ENCODE measurements around the gene DCLK1. TPM values are rescaled to one million over a fixed set of nuclear protein-coding genes. Genes with fewer than 3 reads are reported as not detected.

The DCLK1 gene
- total RNA-seq, 1 experiment from 2014 or later: 0.10 TPM

GRCh38 chr13:35957996-35958395, 173.2 kb downstream of the DCLK1 start:
- Histone ChIP-seq H3K4me1 (ENCODE audit: control insufficient read depth in 1 of 2, insufficient read depth in 2 of 2, low read length in 2 of 2) (no peaks in the 10 kb centered on the region), H3K9me2 (ENCODE audit: insufficient read depth) (no peaks in the 10 kb centered on the region), H3K27me3 (ENCODE audit: insufficient read depth, low read length) (no peaks in the 10 kb centered on the region), H3K79me2 (ENCODE audit: insufficient read depth, low read length) (no peaks in the 10 kb centered on the region), H4K20me1 (ENCODE audit: insufficient read depth) (no peaks in the 10 kb centered on the region), H3K9me3 (ENCODE audit: control insufficient read depth in 1 of 2, insufficient read depth in 1 of 2, low read depth in 1 of 2, low read length in 2 of 2) (peaks cover 0 to 6% of the 10 kb centered on the region in 2 experiments; a peak in 1 of 4 replicates), H2AFZ (ENCODE audit: low read depth, low read length, poor library complexity, severe bottlenecking) (no peak overlapping the region), H3K36me3 (ENCODE audit: control insufficient read depth in 1 of 2, insufficient read depth in 2 of 2, low read length in 2 of 2) (no peaks in the 10 kb centered on the region), H3K4me2 (ENCODE audit: low read length) (no peak overlapping the region), H3K27ac (ENCODE audit: low read depth, low read length) (no peak overlapping the region), H3K9ac (ENCODE audit: low read length) (no peak overlapping the region), H3K4me3 (replicated peaks in 1 of 2; ENCODE audit: low read depth in 1 of 2, low read length in 2 of 2) (no peak overlapping the region)
- intact Hi-C loops (cut with micrococcal nuclease): no loop called here
- ChIA-PET POLR2A (no interaction called here), CTCF (no interaction called here), RAD21 (ENCODE audit: low non-redundant PET in 1 of 2, low total read pairs in 2 of 2, uncharacterized antibody in 2 of 2, unreplicated experiment in 2 of 2) (no interaction called here)
- ATAC-seq (no peak), DNase-seq (ENCODE audit: low read depth, low spot score) (no peak)
- TF ChIP-seq ATF3 (IDR thresholded peaks at IDR 0.05) (no peak), RAD21 (IDR thresholded peaks at IDR 0.05; ENCODE audit: low read depth) (no peak), SP1 (IDR thresholded peaks at IDR 0.05; ENCODE audit: low read depth) (no peak)
- BruUV-seq (replicated peaks): no TSS peak

DNA sequence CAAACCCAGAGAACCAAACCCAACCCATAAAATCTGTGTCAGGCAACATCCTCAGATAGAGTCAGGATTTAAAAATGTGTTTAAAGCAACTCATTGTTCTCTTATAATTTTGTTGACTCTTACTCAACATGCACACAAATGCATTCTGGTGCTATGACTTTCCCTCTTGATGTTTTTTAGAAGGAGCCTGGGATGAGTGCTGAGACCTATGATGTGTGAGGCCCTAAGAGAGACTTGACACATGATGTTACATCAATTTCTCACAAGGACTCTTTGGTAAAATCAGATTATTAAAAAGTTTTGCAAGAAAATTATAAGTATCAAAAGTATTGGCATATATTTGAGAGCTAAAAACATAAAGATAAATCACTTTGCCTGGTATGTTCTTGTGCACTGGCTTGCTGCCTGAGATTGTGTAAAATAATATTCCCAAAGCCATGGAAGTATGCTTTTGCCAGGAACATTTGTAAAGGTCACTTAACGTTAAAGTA, 173.9 kb downstream of the DCLK1 start:
- Histone ChIP-seq H3K27ac (ENCODE audit: low read depth, low read length) (no peak overlapping the region), H4K20me1 (ENCODE audit: insufficient read depth) (no peaks in the 10 kb centered on the region), H3K36me3 (ENCODE audit: control insufficient read depth in 1 of 2, insufficient read depth in 2 of 2, low read length in 2 of 2) (no peaks in the 10 kb centered on the region), H3K79me2 (ENCODE audit: insufficient read depth, low read length) (no peaks in the 10 kb centered on the region), H3K27me3 (ENCODE audit: insufficient read depth, low read length) (no peaks in the 10 kb centered on the region), H3K9me2 (ENCODE audit: insufficient read depth) (no peaks in the 10 kb centered on the region), H3K9me3 (ENCODE audit: control insufficient read depth in 1 of 2, insufficient read depth in 1 of 2, low read depth in 1 of 2, low read length in 2 of 2) (peaks cover 0 to 6% of the 10 kb centered on the region in 2 experiments; a peak in 1 of 4 replicates), H2AFZ (ENCODE audit: low read depth, low read length, poor library complexity, severe bottlenecking) (no peak overlapping the region), H3K4me2 (ENCODE audit: low read length) (no peak overlapping the region), H3K4me3 (replicated peaks in 1 of 2; ENCODE audit: low read depth in 1 of 2, low read length in 2 of 2) (no peak overlapping the region), H3K4me1 (ENCODE audit: control insufficient read depth in 1 of 2, insufficient read depth in 2 of 2, low read length in 2 of 2) (no peaks in the 10 kb centered on the region), H3K9ac (ENCODE audit: low read length) (no peak overlapping the region)
- no TSS peak for BruUV-seq (replicated peaks)
- ChIA-PET POLR2A (no interaction called here), RAD21 (ENCODE audit: low non-redundant PET in 1 of 2, low total read pairs in 2 of 2, uncharacterized antibody in 2 of 2, unreplicated experiment in 2 of 2) (no interaction called here), CTCF (no interaction called here)
- no peak for ATAC-seq
- no peak for DNase-seq (ENCODE audit: low read depth, low spot score)
- intact Hi-C loops (cut with micrococcal nuclease): no loop called here
- TF ChIP-seq CTCF (IDR thresholded peaks at IDR 0.05 in 2 of 3, conservative IDR thresholded peaks at IDR 0.05 in 1 of 3; ENCODE audit: borderline replicate concordance in 1 of 3, insufficient read depth in 1 of 3, low read depth in 2 of 3, low read length in 2 of 3) (no peak), RAD21 (IDR thresholded peaks at IDR 0.05; ENCODE audit: low read depth) (no peak), CBX3 (IDR thresholded peaks at IDR 0.05; ENCODE audit: low read depth) (no peak), FOSL1 (IDR thresholded peaks at IDR 0.05; ENCODE audit: low read depth) (no peak), EGR1 (IDR thresholded peaks at IDR 0.05; ENCODE audit: low read depth) (no peak), SRF (IDR thresholded peaks at IDR 0.05; ENCODE audit: low read depth) (no peak), EZH2phosphoT487 (IDR thresholded peaks at IDR 0.05; ENCODE audit: borderline replicate concordance) (no peak), POLR2A (IDR thresholded peaks at IDR 0.05; ENCODE audit: borderline replicate concordance, extremely low read depth, insufficient read depth, insufficient read length) (no peak), EZH2 (IDR thresholded peaks at IDR 0.05) (no peak), JUND (IDR thresholded peaks at IDR 0.05) (no peak)
- TF ChIP-seq, protein P1, sequence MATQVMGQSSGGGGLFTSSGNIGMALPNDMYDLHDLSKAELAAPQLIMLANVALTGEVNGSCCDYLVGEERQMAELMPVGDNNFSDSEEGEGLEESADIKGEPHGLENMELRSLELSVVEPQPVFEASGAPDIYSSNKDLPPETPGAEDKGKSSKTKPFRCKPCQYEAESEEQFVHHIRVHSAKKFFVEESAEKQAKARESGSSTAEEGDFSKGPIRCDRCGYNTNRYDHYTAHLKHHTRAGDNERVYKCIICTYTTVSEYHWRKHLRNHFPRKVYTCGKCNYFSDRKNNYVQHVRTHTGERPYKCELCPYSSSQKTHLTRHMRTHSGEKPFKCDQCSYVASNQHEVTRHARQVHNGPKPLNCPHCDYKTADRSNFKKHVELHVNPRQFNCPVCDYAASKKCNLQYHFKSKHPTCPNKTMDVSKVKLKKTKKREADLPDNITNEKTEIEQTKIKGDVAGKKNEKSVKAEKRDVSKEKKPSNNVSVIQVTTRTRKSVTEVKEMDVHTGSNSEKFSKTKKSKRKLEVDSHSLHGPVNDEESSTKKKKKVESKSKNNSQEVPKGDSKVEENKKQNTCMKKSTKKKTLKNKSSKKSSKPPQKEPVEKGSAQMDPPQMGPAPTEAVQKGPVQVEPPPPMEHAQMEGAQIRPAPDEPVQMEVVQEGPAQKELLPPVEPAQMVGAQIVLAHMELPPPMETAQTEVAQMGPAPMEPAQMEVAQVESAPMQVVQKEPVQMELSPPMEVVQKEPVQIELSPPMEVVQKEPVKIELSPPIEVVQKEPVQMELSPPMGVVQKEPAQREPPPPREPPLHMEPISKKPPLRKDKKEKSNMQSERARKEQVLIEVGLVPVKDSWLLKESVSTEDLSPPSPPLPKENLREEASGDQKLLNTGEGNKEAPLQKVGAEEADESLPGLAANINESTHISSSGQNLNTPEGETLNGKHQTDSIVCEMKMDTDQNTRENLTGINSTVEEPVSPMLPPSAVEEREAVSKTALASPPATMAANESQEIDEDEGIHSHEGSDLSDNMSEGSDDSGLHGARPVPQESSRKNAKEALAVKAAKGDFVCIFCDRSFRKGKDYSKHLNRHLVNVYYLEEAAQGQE (IDR thresholded peaks at IDR 0.05; ENCODE audit: low read depth): no peak
- TF ChIP-seq, protein P2, sequence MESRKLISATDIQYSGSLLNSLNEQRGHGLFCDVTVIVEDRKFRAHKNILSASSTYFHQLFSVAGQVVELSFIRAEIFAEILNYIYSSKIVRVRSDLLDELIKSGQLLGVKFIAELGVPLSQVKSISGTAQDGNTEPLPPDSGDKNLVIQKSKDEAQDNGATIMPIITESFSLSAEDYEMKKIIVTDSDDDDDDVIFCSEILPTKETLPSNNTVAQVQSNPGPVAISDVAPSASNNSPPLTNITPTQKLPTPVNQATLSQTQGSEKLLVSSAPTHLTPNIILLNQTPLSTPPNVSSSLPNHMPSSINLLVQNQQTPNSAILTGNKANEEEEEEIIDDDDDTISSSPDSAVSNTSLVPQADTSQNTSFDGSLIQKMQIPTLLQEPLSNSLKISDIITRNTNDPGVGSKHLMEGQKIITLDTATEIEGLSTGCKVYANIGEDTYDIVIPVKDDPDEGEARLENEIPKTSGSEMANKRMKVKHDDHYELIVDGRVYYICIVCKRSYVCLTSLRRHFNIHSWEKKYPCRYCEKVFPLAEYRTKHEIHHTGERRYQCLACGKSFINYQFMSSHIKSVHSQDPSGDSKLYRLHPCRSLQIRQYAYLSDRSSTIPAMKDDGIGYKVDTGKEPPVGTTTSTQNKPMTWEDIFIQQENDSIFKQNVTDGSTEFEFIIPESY (IDR thresholded peaks at IDR 0.05; ENCODE audit: extremely low read depth, insufficient replicate concordance, low read length): no peak
